PC-3 (cell line): Measurements from ENCODE around the gene LTBP1.

Source experiments
- CTCF ChIP-seq: fragments of 300-600 bp; sonication (generic); conservative IDR thresholded peaks from 2 replicates; pipeline ENCODE4 v1.5.1; 2017; ENCODE audit warnings: antibody characterized with exemption, low read depth, mild to moderate bottlenecking, low read length
- EZH2 ChIP-seq: fragments of 300-600 bp; sonication (generic); IDR thresholded peaks from one replicate; pipeline ENCODE4 v1.6.1; 2017; ENCODE audit warnings: antibody characterized with exemption, mild to moderate bottlenecking, low read length; ENCODE audit not compliant: unreplicated experiment

DNA sequence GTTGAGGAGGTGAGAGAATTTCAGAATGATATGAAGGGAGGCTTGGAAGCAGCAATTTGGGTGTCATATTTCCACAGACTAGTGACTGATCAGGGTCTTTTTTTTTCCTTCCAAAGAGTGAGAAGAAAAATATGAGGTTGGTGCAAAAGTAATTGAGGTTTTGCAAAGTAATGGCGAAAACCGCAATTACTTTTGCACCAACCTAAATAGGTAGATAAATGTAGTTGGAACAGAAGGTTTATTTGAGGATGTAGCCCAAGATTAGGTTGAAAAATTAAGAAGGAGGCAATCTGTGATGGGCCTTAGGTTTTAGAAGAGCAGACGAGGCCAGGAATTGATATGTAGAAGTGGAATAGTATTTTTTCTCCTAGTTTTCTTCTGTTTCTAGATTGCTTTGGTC lies 7.8 kb upstream of the LTBP1 start:
- TF ChIP-seq CTCF: no peak
- no peak for TF ChIP-seq EZH2
